Keratinocyte (primary cell): ENCODE data around the gene TRIM67.

Source experiments
- CTCF ChIP-seq, 3 experiments: IDR thresholded peaks in 1 of 3; conservative IDR thresholded peaks in 1 of 3; optimal IDR thresholded peaks in 1 of 3; 2 replicates in 2 of 3; 3 replicates in 1 of 3; pipeline versions ENCODE3 to v1.5.1; 2011; ENCODE audit warnings: low read length in 3 of 3, mild to moderate bottlenecking in 3 of 3, moderate library complexity in 2 of 3, control low read depth in 1 of 3, inconsistent platforms in 1 of 3; ENCODE audit not compliant: insufficient read depth in 2 of 3; ENCODE audit errors: extremely low read depth in 1 of 3
- EZH2 ChIP-seq: IDR thresholded peaks from one replicate; pipeline ENCODE4 v1.6.1; 2012; ENCODE audit warnings: inconsistent platforms, mild to moderate bottlenecking, low read length, moderate library complexity

- TF ChIP-seq CTCF (optimal IDR thresholded peaks at IDR 0.05 in 1 of 3, IDR thresholded peaks at IDR 0.05 in 1 of 3, conservative IDR thresholded peaks at IDR 0.05 in 1 of 3; ENCODE audit: extremely low read depth in 1 of 3, insufficient read depth in 2 of 3, low read length in 3 of 3) (no peak), EZH2 (no peak)
These were observed 26.2 kb downstream of the TRIM67 start for GRCh38 chr1:231188072-231188471.
